HuH-7 (cell line): Measurements from ENCODE around the gene INPP4B.

Experiments used
- DNase-seq: peaks from one replicate; pipeline ENCODE4 v3.0.0; 2011; ENCODE audit warnings: low spot score

The INPP4B gene

GRCh38 chr4:142725886-142726285 is 120.2 kb downstream of the INPP4B start:
- DNase-seq: no peak

- no peak for DNase-seq
Observed at GRCh38 chr4:142721187-142721586, 124.9 kb downstream of the INPP4B start.

GRCh38 chr4:142719854-142720541 is 126.1 kb downstream of the INPP4B start:
- peak; percentile 2 for DNase-seq

GRCh38 chr4:142718981-142719380 is 127.1 kb downstream of the INPP4B start:
- DNase-seq: no peak

GRCh38 chr4:142715727-142716126 is 130.4 kb downstream of the INPP4B start:
- no peak for DNase-seq

GRCh38 chr4:142713282-142714030 is 132.6 kb downstream of the INPP4B start:
- DNase-seq: no peak

GRCh38 chr4:142708231-142708630 is 137.9 kb downstream of the INPP4B start:
- DNase-seq: no peak

GRCh38 chr4:142707401-142707800 is 138.7 kb downstream of the INPP4B start:
- no peak for DNase-seq

GRCh38 chr4:142706381-142706780 is 139.7 kb downstream of the INPP4B start:
- no peak for DNase-seq

GRCh38 chr4:142705820-142706219 is 140.3 kb downstream of the INPP4B start:
- DNase-seq: no peak

- DNase-seq: no peak
Observed at GRCh38 chr4:142703694-142704309, 142.3 kb downstream of the INPP4B start.

GRCh38 chr4:142701017-142701416 is 145.1 kb downstream of the INPP4B start:
- DNase-seq: no peak

- no peak for DNase-seq
Observed at GRCh38 chr4:142700531-142700930, 145.6 kb downstream of the INPP4B start.

- DNase-seq: no peak
Observed at GRCh38 chr4:142698552-142698951, 147.5 kb downstream of the INPP4B start.

GRCh38 chr4:142697928-142698327 is 148.2 kb downstream of the INPP4B start:
- DNase-seq: no peak

GRCh38 chr4:142697320-142697719 is 148.8 kb downstream of the INPP4B start:
- DNase-seq: no peak

- no peak for DNase-seq
Observed at GRCh38 chr4:142696334-142697122, 149.6 kb downstream of the INPP4B start.

GRCh38 chr4:142690406-142691163 is 155.5 kb downstream of the INPP4B start:
- no peak for DNase-seq

GRCh38 chr4:142687547-142688275 is 158.4 kb downstream of the INPP4B start:
- no peak for DNase-seq

GRCh38 chr4:142686081-142686480 is 160.0 kb downstream of the INPP4B start:
- no peak for DNase-seq

GRCh38 chr4:142683997-142684396 is 162.1 kb downstream of the INPP4B start:
- DNase-seq: no peak
